Measurements from ENCODE around the gene SEL1L2.

The SEL1L2 gene

DNA sequence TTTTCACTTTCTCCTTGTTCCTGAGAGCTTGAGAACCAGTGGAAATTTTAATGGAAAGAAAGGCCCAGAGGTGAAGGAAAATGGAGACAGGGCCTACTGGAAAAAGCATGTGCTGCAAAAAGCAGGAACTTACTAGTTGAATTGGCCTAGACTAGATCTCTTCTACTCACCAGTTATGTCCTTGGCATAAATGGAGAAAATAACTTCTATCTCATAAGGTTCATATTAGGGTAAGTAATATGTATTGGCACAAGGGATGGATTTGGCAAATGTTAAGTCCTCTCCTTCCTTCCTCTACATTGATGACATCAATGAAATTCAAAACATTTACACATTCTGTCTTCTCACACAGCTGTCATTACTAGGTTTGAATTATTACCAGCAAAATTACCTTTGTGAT lies 131.5 kb downstream of the SEL1L2 start:
- H3K4me3 ChIP-seq (ENCODE audit: low read length), result no peak overlapping the region
- no peaks in the 10 kb centered on the region for H3K9me3 ChIP-seq (ENCODE audit: insufficient read depth, low read depth, low read length)
- H3K36me3 ChIP-seq (ENCODE audit: insufficient read depth, low read depth, low read length), result no peaks in the 10 kb centered on the region
- H3K4me1 ChIP-seq (ENCODE audit: insufficient read depth, low read length), result no peaks in the 10 kb centered on the region
- no peaks in the 10 kb centered on the region for H3K27me3 ChIP-seq (ENCODE audit: insufficient read depth, low read length)
- H3K9ac ChIP-seq (ENCODE audit: low read depth, low read length), result no peak overlapping the region
- no peak overlapping the region for H3K27ac ChIP-seq (ENCODE audit: low read length)

DNA sequence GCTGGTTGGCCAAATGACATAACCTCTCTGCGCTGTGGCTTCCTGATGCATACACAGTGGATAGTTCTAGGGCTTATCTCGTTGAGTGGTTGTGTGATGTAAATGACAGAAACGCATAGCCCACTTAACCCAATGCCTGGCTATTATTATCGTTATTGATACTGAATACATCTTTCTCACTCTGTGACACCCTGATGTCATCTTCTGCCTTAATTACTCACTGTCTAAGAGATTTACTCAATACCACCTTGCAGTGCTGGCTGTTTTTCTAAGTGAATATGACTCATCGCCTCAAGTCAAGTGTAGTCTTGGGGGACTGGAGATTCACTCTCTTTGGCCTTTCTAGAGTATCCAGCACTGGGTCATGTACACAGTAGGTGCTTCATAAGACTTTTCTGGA lies 132.0 kb downstream of the SEL1L2 start:
- Histone ChIP-seq H3K4me3 (ENCODE audit: low read length) (no peak overlapping the region), H3K9ac (ENCODE audit: low read depth, low read length) (no peak overlapping the region), H3K36me3 (ENCODE audit: insufficient read depth, low read depth, low read length) (no peaks in the 10 kb centered on the region), H3K27me3 (ENCODE audit: insufficient read depth, low read length) (no peaks in the 10 kb centered on the region), H3K4me1 (ENCODE audit: insufficient read depth, low read length) (no peaks in the 10 kb centered on the region), H3K27ac (ENCODE audit: low read length) (no peak overlapping the region), H3K9me3 (ENCODE audit: insufficient read depth, low read depth, low read length) (no peaks in the 10 kb centered on the region)

DNA sequence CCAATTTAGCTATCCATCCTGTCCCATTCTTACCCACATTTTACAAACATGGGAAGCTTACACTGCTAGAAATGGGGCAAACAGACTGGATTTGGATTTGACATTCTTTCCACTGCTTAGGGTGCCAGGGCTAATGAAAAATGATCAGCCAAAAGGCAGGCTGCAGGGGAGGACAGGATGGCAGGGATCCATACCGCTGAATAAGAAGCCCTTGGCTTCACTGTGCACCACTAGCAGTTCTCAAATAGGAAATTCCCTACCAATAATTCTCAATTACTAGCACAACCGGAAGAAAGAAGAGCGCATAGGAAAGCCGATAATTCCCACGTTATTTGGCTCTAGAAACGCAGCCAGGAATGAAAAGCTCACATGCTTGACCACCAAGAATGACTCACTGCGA lies 132.5 kb downstream of the SEL1L2 start:
- no peaks in the 10 kb centered on the region for H3K27me3 ChIP-seq (ENCODE audit: insufficient read depth, low read length)
- no peak overlapping the region for H3K4me3 ChIP-seq (ENCODE audit: low read length)
- no peaks in the 10 kb centered on the region for H3K4me1 ChIP-seq (ENCODE audit: insufficient read depth, low read length)
- H3K36me3 ChIP-seq (ENCODE audit: insufficient read depth, low read depth, low read length), result no peaks in the 10 kb centered on the region
- no peak overlapping the region for H3K27ac ChIP-seq (ENCODE audit: low read length)
- no peak overlapping the region for H3K9ac ChIP-seq (ENCODE audit: low read depth, low read length)
- H3K9me3 ChIP-seq (ENCODE audit: insufficient read depth, low read depth, low read length), result no peaks in the 10 kb centered on the region

DNA sequence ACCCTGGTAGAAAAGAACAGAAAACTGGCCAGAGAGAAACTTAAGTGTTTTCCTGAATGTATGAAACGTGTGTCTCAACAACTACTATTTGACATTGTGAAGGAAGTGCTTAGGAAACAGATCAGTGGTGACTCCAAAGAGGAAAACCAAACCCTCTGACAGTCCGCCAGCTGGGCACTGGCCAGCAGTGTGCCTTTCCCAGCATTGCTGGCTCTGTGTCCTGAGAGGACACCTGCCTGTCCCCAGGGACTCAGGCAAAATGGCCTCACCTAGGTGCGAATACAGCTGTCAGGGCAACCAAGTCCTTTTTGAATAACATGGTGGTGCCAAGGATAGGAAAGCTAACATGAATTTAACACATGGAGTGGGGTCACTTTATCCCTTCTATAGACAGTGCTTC lies 133.1 kb downstream of the SEL1L2 start:
- H3K4me1 ChIP-seq (ENCODE audit: insufficient read depth, low read length), result no peaks in the 10 kb centered on the region
- H3K36me3 ChIP-seq (ENCODE audit: insufficient read depth, low read depth, low read length), result no peaks in the 10 kb centered on the region
- no peaks in the 10 kb centered on the region for H3K27me3 ChIP-seq (ENCODE audit: insufficient read depth, low read length)
- no peaks in the 10 kb centered on the region for H3K9me3 ChIP-seq (ENCODE audit: insufficient read depth, low read depth, low read length)
- no peak overlapping the region for H3K9ac ChIP-seq (ENCODE audit: low read depth, low read length)
- no peak overlapping the region for H3K4me3 ChIP-seq (ENCODE audit: low read length)
- H3K27ac ChIP-seq (ENCODE audit: low read length), result no peak overlapping the region

DNA sequence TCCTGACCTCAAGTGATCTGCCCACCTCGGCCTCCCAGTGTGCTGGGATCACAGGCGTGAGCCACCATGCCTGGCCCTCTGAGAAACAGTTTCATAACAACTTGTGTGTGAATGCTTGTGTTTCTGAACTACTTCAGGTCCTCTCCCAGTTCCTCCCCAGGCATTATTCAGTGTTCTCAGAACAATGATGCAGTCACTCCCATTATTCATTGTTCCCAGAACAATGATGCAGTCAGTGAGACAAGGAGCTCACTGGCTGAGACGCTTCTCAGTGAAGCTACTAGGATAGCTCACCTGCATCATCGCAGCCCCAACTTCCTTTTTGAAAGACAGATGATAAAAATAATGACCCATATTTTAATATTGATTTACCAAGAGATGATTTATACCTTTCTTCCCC lies 134.1 kb downstream of the SEL1L2 start:
- Histone ChIP-seq H3K27me3 (ENCODE audit: insufficient read depth, low read length) (no peaks in the 10 kb centered on the region), H3K27ac (ENCODE audit: low read length) (no peak overlapping the region), H3K4me3 (ENCODE audit: low read length) (no peak overlapping the region), H3K36me3 (ENCODE audit: insufficient read depth, low read depth, low read length) (no peaks in the 10 kb centered on the region), H3K4me1 (ENCODE audit: insufficient read depth, low read length) (no peaks in the 10 kb centered on the region), H3K9me3 (ENCODE audit: insufficient read depth, low read depth, low read length) (no peaks in the 10 kb centered on the region), H3K9ac (ENCODE audit: low read depth, low read length) (no peak overlapping the region)

DNA sequence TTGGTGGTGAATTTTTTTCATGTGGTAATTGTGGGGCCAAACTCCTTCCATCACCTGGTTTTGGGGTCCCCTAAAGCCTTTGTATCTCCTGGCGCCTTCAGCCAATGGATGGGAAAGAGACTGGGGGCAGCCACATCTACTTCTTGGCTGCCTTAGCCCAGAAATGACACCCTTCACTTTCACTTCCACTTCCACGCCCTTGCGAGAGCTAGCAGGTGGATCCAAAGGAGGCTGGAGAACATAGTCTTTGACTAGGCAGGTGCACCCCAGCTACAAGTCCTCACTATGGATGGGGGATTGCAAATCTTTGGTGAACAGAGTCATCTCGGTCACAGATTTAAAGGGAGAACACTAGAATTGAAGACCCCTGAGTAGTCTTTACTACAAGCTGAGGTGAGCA lies 134.8 kb downstream of the SEL1L2 start:
- no peaks in the 10 kb centered on the region for H3K27me3 ChIP-seq (ENCODE audit: insufficient read depth, low read length)
- H3K4me1 ChIP-seq (ENCODE audit: insufficient read depth, low read length), result no peaks in the 10 kb centered on the region
- no peak overlapping the region for H3K4me3 ChIP-seq (ENCODE audit: low read length)
- no peaks in the 10 kb centered on the region for H3K9me3 ChIP-seq (ENCODE audit: insufficient read depth, low read depth, low read length)
- H3K27ac ChIP-seq (ENCODE audit: low read length), result no peak overlapping the region
- H3K36me3 ChIP-seq (ENCODE audit: insufficient read depth, low read depth, low read length), result no peaks in the 10 kb centered on the region
- no peak overlapping the region for H3K9ac ChIP-seq (ENCODE audit: low read depth, low read length)

DNA sequence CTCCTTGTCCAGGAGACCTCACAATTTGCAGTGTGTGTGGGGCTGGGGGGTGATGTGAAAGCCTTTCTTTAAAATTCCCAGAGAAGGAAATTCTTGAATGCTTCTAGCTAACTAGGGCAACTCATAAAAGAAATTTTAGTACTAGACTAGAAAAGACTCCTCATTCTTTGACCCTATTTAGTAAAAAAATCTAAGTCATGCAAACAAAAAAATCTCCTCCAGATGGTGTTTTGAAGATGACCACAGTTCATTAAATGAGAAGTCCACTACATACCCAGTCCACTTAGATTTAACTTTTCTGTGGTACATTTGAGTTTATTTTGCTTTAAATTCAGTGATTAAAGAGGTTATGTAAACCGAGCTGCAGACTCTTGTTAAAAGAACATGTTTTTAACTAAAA lies 138.1 kb downstream of the SEL1L2 start:
- no peaks in the 10 kb centered on the region for H3K9me3 ChIP-seq (ENCODE audit: insufficient read depth, low read depth, low read length)
- H3K4me3 ChIP-seq (ENCODE audit: low read length), result no peak overlapping the region
- H3K27me3 ChIP-seq (ENCODE audit: insufficient read depth, low read length), result no peaks in the 10 kb centered on the region
- H3K9ac ChIP-seq (ENCODE audit: low read depth, low read length), result no peak overlapping the region
- no peaks in the 10 kb centered on the region for H3K4me1 ChIP-seq (ENCODE audit: insufficient read depth, low read length)
- no peak overlapping the region for H3K27ac ChIP-seq (ENCODE audit: low read length)
- H3K36me3 ChIP-seq (ENCODE audit: insufficient read depth, low read depth, low read length), result no peaks in the 10 kb centered on the region

DNA sequence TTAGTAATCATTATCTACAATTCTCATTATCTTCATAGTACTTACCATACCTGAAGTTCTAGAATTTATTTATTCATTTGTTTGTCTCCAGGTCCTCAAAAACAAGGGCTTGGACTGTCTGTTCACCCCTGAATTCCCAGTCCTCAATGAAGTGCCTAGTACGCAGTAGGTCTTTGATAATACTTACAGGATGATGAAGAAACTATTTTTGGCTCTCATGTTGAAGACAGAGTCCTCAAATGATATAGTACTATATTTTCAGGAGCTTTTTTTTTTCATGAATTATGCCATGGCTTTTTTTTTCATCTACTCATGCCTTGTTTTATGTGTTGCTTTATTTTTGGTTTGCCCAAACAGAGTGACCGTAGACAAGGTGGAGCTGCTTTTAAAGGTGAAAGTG lies 139.1 kb downstream of the SEL1L2 start:
- Histone ChIP-seq H3K9ac (ENCODE audit: low read depth, low read length) (no peak overlapping the region), H3K9me3 (ENCODE audit: insufficient read depth, low read depth, low read length) (no peaks in the 10 kb centered on the region), H3K4me1 (ENCODE audit: insufficient read depth, low read length) (no peaks in the 10 kb centered on the region), H3K36me3 (ENCODE audit: insufficient read depth, low read depth, low read length) (no peaks in the 10 kb centered on the region), H3K27me3 (ENCODE audit: insufficient read depth, low read length) (no peaks in the 10 kb centered on the region), H3K4me3 (ENCODE audit: low read length) (no peak overlapping the region), H3K27ac (ENCODE audit: low read length) (no peak overlapping the region)

DNA sequence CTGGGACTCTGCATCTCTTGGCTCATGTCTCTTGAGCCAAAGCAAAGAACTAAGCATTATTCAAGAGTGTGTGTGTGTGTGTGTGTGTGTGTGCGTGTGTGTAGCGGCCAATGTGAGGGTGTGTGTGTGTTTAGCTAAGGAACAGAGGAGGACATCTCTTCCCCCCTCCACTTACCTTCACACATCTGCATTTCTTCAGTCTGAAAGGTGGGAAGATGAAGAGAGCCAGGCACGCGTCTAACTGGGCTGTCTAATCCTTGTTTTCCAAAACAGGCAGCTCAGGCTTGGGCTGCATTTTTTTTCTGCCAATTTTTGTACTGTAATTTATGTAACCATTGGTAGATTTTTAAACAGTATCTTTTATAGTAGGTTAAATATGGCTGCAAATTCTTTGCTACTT lies 146.1 kb downstream of the SEL1L2 start:
- H3K9me3 ChIP-seq (ENCODE audit: insufficient read depth, low read depth, low read length), result no peaks in the 10 kb centered on the region
- H3K36me3 ChIP-seq (ENCODE audit: insufficient read depth, low read depth, low read length), result no peaks in the 10 kb centered on the region
- no peak overlapping the region for H3K9ac ChIP-seq (ENCODE audit: low read depth, low read length)
- no peak overlapping the region for H3K27ac ChIP-seq (ENCODE audit: low read length)
- H3K27me3 ChIP-seq (ENCODE audit: insufficient read depth, low read length), result no peaks in the 10 kb centered on the region
- no peak overlapping the region for H3K4me3 ChIP-seq (ENCODE audit: low read length)
- no peaks in the 10 kb centered on the region for H3K4me1 ChIP-seq (ENCODE audit: insufficient read depth, low read length)

DNA sequence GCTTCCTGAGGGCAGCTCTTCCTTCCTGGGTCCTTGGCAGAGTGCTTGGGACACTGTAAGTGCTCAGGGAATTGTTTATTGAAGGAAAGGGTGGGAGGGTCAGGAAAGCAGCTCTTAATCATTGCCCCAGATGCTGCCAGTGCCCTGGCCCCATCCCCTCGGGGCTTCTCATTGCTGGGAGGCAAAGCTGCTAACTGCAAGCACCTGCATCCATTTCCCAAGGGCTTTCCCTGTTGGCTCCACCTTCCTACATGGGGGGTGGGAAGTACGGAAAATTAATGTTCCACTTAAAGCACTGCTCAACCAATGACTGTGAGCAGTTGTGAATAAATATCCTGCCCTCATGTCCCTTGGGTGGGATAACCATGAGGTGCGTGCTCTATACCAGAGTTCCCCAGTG lies 149.2 kb downstream of the SEL1L2 start:
- Histone ChIP-seq H3K4me3 (ENCODE audit: low read length) (no peak overlapping the region), H3K36me3 (ENCODE audit: insufficient read depth, low read depth, low read length) (no peaks in the 10 kb centered on the region), H3K27me3 (ENCODE audit: insufficient read depth, low read length) (no peaks in the 10 kb centered on the region), H3K27ac (ENCODE audit: low read length) (no peak overlapping the region), H3K4me1 (ENCODE audit: insufficient read depth, low read length) (no peaks in the 10 kb centered on the region), H3K9ac (ENCODE audit: low read depth, low read length) (no peak overlapping the region), H3K9me3 (ENCODE audit: insufficient read depth, low read depth, low read length) (no peaks in the 10 kb centered on the region)

DNA sequence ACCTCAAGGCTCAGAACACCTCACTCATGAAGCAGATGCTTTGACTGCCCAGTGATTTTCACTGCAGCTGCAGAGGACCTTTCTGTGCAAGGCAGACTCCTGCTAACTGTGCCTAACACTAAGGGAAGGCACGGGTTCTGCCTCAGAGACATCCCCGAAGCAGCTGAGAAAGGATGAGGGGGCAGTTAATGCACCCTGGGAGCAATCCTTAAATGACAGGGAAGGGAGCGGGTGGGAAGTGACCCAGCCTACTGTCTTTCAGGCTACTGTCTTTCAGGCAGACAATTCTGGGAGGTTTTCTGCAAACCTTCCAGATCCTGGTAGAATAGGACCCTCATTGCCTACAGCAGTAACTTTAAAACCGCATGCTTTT lies 150.3 kb downstream of the SEL1L2 start:
- Histone ChIP-seq H3K9ac (ENCODE audit: low read depth, low read length) (no peak overlapping the region), H3K36me3 (ENCODE audit: insufficient read depth, low read depth, low read length) (no peaks in the 10 kb centered on the region), H3K27ac (ENCODE audit: low read length) (no peak overlapping the region), H3K9me3 (ENCODE audit: insufficient read depth, low read depth, low read length) (no peaks in the 10 kb centered on the region), H3K4me3 (ENCODE audit: low read length) (no peak overlapping the region), H3K27me3 (ENCODE audit: insufficient read depth, low read length) (no peaks in the 10 kb centered on the region), H3K4me1 (ENCODE audit: insufficient read depth, low read length) (no peaks in the 10 kb centered on the region)

DNA sequence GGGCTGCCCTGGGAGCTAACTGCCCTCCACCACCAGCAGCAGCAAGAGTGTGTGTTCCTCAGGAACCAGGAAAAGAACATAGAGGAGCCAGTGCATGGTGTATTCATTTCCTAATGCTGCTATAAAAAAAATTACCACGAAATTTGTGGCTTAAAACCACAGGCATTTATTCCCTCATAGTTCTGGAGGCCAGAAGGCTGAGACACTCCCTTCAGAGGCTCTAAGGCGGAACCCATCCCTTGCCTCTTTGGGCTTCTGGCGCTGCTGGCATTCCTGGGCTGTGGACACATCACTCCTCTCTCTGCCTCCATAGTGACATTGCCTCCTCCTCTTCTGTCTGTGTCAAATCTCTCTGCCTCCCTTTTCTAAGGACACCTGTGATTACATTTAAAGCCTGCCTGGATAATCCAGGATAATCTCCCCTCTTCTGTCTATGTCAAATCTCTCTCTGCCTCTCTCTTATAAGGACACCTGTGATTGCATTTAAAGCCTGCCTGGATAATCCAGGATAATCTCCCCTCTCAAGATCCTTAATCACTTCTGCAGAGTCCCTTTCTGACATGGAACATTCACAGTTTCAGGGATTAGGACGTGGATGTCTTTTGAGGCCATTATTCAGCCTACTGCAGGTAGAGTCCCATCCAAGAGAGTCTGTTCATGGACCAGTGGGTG lies 150.9 kb downstream of the SEL1L2 start:
- Histone ChIP-seq H3K4me3 (ENCODE audit: low read length) (no peak overlapping the region), H3K27ac (ENCODE audit: low read length) (no peak overlapping the region), H3K27me3 (ENCODE audit: insufficient read depth, low read length) (no peaks in the 10 kb centered on the region), H3K9me3 (ENCODE audit: insufficient read depth, low read depth, low read length) (no peaks in the 10 kb centered on the region), H3K9ac (ENCODE audit: low read depth, low read length) (no peak overlapping the region), H3K36me3 (ENCODE audit: insufficient read depth, low read depth, low read length) (no peaks in the 10 kb centered on the region), H3K4me1 (ENCODE audit: insufficient read depth, low read length) (no peaks in the 10 kb centered on the region)

DNA sequence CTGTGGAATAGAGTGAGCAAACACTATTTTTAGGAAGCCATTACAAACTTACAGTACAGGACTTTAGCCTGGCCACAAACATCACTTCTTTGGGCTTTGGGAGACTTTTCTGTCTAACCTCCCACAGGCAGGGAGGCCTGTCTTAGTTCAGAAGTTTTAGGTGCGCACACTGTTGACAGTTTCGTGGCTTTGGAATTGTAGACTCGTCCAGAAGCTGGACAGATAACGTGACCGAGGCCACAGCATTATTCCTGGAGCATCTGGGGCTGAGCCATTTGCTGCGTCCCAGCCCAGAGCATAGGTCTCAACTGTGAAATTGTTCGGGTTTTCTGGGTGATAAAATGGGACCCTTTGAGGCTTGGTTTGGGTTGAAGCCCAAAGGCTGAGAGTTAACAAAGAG lies 151.8 kb downstream of the SEL1L2 start:
- Histone ChIP-seq H3K36me3 (ENCODE audit: insufficient read depth, low read depth, low read length) (no peaks in the 10 kb centered on the region), H3K27ac (ENCODE audit: low read length) (no peak overlapping the region), H3K27me3 (ENCODE audit: insufficient read depth, low read length) (no peaks in the 10 kb centered on the region), H3K9ac (ENCODE audit: low read depth, low read length) (no peak overlapping the region), H3K4me1 (ENCODE audit: insufficient read depth, low read length) (no peaks in the 10 kb centered on the region), H3K4me3 (ENCODE audit: low read length) (no peak overlapping the region), H3K9me3 (ENCODE audit: insufficient read depth, low read depth, low read length) (no peaks in the 10 kb centered on the region)
